Endothelial cell of umbilical vein (primary cell): ENCODE results near the gene IL34. TPM values are rescaled to one million over a fixed set of nuclear protein-coding genes. Genes with fewer than 3 reads are reported as not detected.
A peak's percentile ranks its signal among the peaks of the same experiment; 100 is the strongest.

ENCODE experiments used
- BruUV-seq: library from RNA; stranded (reverse); fragments of 400-500 nt; replicated peaks from 2 replicates; lab custom pipeline; 2021; lab: Mats Ljungman, UMichigan
- CTCF ChIA-PET: fragments of 300-600, 350-600 bp; sonication (Branson Sonifier 250); formaldehyde crosslinking; loops from one replicate; lab custom pipeline; 2021; ENCODE audit warnings: antibody characterized with exemption, inconsistent platforms; lab: Charles Lee
- POLR2A ChIA-PET: fragments of 300-600, 350-600 bp; sonication (Branson Sonifier 250); formaldehyde crosslinking; loops from one replicate; lab custom pipeline; 2021; ENCODE audit warnings: antibody characterized with exemption, inconsistent platforms; lab: Charles Lee
- DNase-seq: peaks from one replicate; pipeline ENCODE4 v3.0.0-alpha.2; 2011; ENCODE audit warnings: low read depth, low spot score
- FAIRE-seq: peaks from 2 replicates; lab custom pipeline; 2011; peaks lifted over from hg19 to GRCh38; lab: Jason Lieb, UNC
- H2AFZ ChIP-seq: 2 replicates; pipeline ENCODE4 v1.6.0; 2012; ENCODE audit warnings: low read depth, low read length, control low read depth, inconsistent platforms
- H3K27ac ChIP-seq: 2 replicates; pipeline ENCODE4 v1.5.1; 2011; ENCODE audit warnings: low read depth, mild to moderate bottlenecking, control low read depth, low read length, moderate library complexity; ENCODE audit not compliant: insufficient read depth
- H3K27me3 ChIP-seq, 2 experiments: 2 replicates each; pipeline versions ENCODE4 v1.6.0 to v1.6.1; 2011; ENCODE audit warnings: low read length in 2 of 2, mixed read lengths in 1 of 2; ENCODE audit not compliant: control insufficient read depth in 2 of 2, insufficient read depth in 2 of 2
- H3K36me3 ChIP-seq, 2 experiments: 2 replicates in 1 of 2; 3 replicates in 1 of 2; pipeline ENCODE4 v1.5.1; 2011; ENCODE audit warnings: low read length in 2 of 2, mild to moderate bottlenecking in 1 of 2, moderate library complexity in 1 of 2; ENCODE audit not compliant: control insufficient read depth in 2 of 2, insufficient read depth in 2 of 2; ENCODE audit errors: extremely low read depth in 1 of 2
- H3K4me1 ChIP-seq: 3 replicates; pipeline ENCODE4 v1.5.1; 2011; ENCODE audit warnings: mild to moderate bottlenecking, low read length; ENCODE audit not compliant: control insufficient read depth, insufficient read depth; ENCODE audit errors: extremely low read depth
- H3K4me2 ChIP-seq: 2 replicates; pipeline ENCODE4 v1.6.1; 2011; ENCODE audit warnings: low read length, control low read depth, mixed read lengths; ENCODE audit not compliant: insufficient read depth
- H3K4me3 ChIP-seq, 3 experiments: fragments of 200-600 bp in 1 of 3; sonication (generic), shearing (Covaris generic) in 1 of 3; replicated peaks in 1 of 3; 2 replicates each; pipeline ENCODE4 v1.5.1; 2011 to 2016; ENCODE audit warnings: control low read depth in 3 of 3, low read length in 3 of 3, mild to moderate bottlenecking in 2 of 3, inconsistent platforms in 1 of 3, low read depth in 1 of 3, moderate library complexity in 1 of 3; ENCODE audit not compliant: insufficient read depth in 1 of 3
- H3K79me2 ChIP-seq: 2 replicates; pipeline ENCODE4 v1.6.0; 2012; ENCODE audit warnings: low read length, inconsistent platforms; ENCODE audit not compliant: control insufficient read depth, insufficient read depth
- H3K9ac ChIP-seq: replicated peaks from 2 replicates; pipeline ENCODE3; 2011; ENCODE audit warnings: low read length, control low read depth; ENCODE audit not compliant: insufficient read depth; ENCODE audit errors: extremely low read depth
- H3K9me1 ChIP-seq: replicated peaks from 3 replicates; pipeline ENCODE4 v1.6.0; 2011; ENCODE audit warnings: mild to moderate bottlenecking, low read length; ENCODE audit not compliant: control insufficient read depth, insufficient read depth; ENCODE audit errors: extremely low read depth
- H3K9me3 ChIP-seq: replicated peaks from 2 replicates; pipeline ENCODE4 v1.5.1; 2012; ENCODE audit warnings: low read length, inconsistent platforms; ENCODE audit not compliant: control insufficient read depth, insufficient read depth
- H4K20me1 ChIP-seq: replicated peaks from 2 replicates; pipeline ENCODE3; 2011; ENCODE audit warnings: mild to moderate bottlenecking, low read length; ENCODE audit not compliant: control insufficient read depth, insufficient read depth; ENCODE audit errors: extremely low read depth
- GATA2 ChIP-seq: IDR thresholded peaks from 2 replicates; pipeline ENCODE4 v1.7.0; 2011; ENCODE audit warnings: low read depth, mild to moderate bottlenecking, moderate library complexity, mixed read lengths, low read length; ENCODE audit not compliant: insufficient read length, insufficient read depth
- JUN ChIP-seq: IDR thresholded peaks from 2 replicates; pipeline ENCODE4 v1.6.1; 2011; ENCODE audit warnings: borderline replicate concordance, low read depth; ENCODE audit not compliant: insufficient read length, insufficient read depth
- MYC ChIP-seq: IDR thresholded peaks from one replicate; pipeline ENCODE4 v1.6.1; 2011; ENCODE audit warnings: mild to moderate bottlenecking, low read depth, low read length
- POLR2A ChIP-seq: IDR thresholded peaks from 2 replicates; pipeline ENCODE4 v1.6.1; 2012; ENCODE audit warnings: low read depth, mild to moderate bottlenecking, control low read depth, low read length
- POLR2AphosphoS5 ChIP-seq: IDR thresholded peaks from 2 replicates; pipeline ENCODE4 v1.6.1; 2012; ENCODE audit warnings: low read depth, mild to moderate bottlenecking, control low read depth, low read length, moderate library complexity; ENCODE audit not compliant: insufficient read depth
- dilution Hi-C: fragments of 300-500 bp; cut with MboI; formaldehyde crosslinking; loops from one replicate; pipeline ENCODE4 v1.15.0; 2019; ENCODE audit warnings: low sequenced_read_pairs; ENCODE audit not compliant: extremely low pct_ligation_motif_present
- intact Hi-C: fragments of 100-400 bp; cut with micrococcal nuclease; formaldehyde crosslinking; loops from one replicate; pipeline ENCODE4 v1.10.0; 2022
- polyA plus RNA-seq, 4 experiments: library from polyadenylated mRNA; depleted of rRNA in 3 of 4; stranded (reverse) in 3 of 4; unstranded in 1 of 4; fragments of >200 nt; gene quantifications; 2 replicates each; pipeline versions ENCODE4 v1.2.1 to v1.2.3, GENCODE V29; 2011 to 2012; ENCODE audit warnings: missing spikeins in 1 of 4
- total RNA-seq: library from RNA; stranded (reverse); gene quantifications from 2 replicates; pipeline ENCODE4 v1.2.3, GENCODE V29; 2021
- TF ChIP-seq, protein P1 (sequence below), 2 donors: IDR thresholded peaks; 1 replicate in 1 of 2; 2 replicates in 1 of 2; pipeline ENCODE4 v1.5.1; 2011; ENCODE audit warnings: low read length in 2 of 2, mild to moderate bottlenecking in 2 of 2, moderate library complexity in 2 of 2, control low read depth in 1 of 2, inconsistent platforms in 1 of 2, low read depth in 1 of 2; ENCODE audit not compliant: insufficient read depth in 1 of 2; ENCODE audit errors: extremely low read depth in 1 of 2
- TF ChIP-seq, protein P2 (sequence below): IDR thresholded peaks from 2 replicates; pipeline ENCODE4 v1.6.1; 2011; ENCODE audit not compliant: insufficient read depth, insufficient read length

The IL34 gene
- total and polyA plus RNA-seq, 2 donors (not counting 3 experiments of a cell fraction or from before 2014, with no cell fraction given): 0.88 to 0.97 TPM

DNA sequence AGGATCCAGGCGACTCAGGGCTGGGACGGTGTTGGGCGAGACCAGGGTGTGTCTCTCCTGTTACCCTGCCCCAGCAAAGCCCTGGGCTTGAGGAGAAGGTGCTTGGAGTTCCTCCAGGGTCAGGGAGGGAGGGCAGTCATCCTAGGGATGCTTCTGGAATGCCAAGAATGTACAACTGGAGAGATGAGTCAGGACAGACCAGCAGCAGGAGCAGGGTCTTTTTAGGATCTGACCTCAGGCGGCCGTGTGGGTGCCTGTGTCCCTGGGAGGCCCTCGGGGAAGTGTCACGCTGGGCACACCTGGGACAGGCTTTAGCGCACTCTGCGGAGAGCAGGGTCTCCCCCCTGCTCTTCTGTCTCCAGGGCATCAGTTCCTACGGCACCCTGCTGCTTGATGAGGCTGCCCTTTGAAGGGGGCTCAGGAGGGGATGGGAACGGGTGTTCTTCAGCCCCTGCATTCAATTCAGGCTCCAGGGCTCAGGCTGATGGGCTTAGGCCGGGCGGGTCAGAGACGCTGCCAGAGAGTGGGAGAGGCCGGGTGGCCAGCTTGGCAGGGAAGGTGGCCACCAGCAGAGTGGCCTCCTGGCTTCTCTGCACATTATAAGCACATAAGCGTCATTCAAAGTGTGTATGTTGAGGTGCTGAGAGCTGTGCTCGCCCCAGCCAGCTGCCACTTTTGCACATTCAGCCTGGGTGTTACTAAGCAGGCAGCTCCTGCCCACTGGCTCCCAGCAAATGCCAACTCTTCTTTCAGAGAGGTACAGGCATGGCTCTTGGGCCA is 47.9 kb downstream of the IL34 start:
- CTCF ChIA-PET: interaction anchor here (3.2 kb wide), 1 partner anchor 77 kb away, joined by 19 read pairs; no protein-coding TSS in a partner anchor
- no peaks in the 10 kb centered on the region for H3K9me1 ChIP-seq
- intact Hi-C loops (no loop called here), dilution Hi-C loops (no loop called here)
- no peak for DNase-seq
- H3K27me3 ChIP-seq: no peaks in the 10 kb centered on the region
- H3K4me3 ChIP-seq: no peak overlapping the region
- BruUV-seq: no TSS peak
- POLR2A ChIA-PET: no interaction called here
- H3K9me3 ChIP-seq: no peaks in the 10 kb centered on the region
- TF ChIP-seq MYC: no peak
- TF ChIP-seq JUN: peak; percentile 39
- peak; percentile 64 for TF ChIP-seq POLR2AphosphoS5
- peaks cover 35% of the 10 kb centered on the region for H3K4me1 ChIP-seq
- H2AFZ ChIP-seq: no peak overlapping the region
- H4K20me1 ChIP-seq: no peaks in the 10 kb centered on the region
- H3K36me3 ChIP-seq: no peaks in the 10 kb centered on the region
- H3K79me2 ChIP-seq: no peaks in the 10 kb centered on the region
- FAIRE-seq: peak; percentile 69
- H3K9ac ChIP-seq: no peak overlapping the region
- peak overlapping the region; percentile 2 for H3K27ac ChIP-seq
- no peak overlapping the region for H3K4me2 ChIP-seq

- Histone ChIP-seq H3K79me2 (no peaks in the 10 kb centered on the region), H3K36me3 (no peaks in the 10 kb centered on the region), H3K27ac (no peak overlapping the region), H3K4me1 (peaks cover 35% of the 10 kb centered on the region), H3K27me3 (no peaks in the 10 kb centered on the region), H3K9me3 (no peaks in the 10 kb centered on the region), H3K9ac (no peak overlapping the region), H3K4me2 (no peak overlapping the region), H3K9me1 (no peaks in the 10 kb centered on the region), H4K20me1 (no peaks in the 10 kb centered on the region), H2AFZ (no peak overlapping the region), H3K4me3 (no peak overlapping the region)
- intact Hi-C loops: no loop called here
- FAIRE-seq (no peak), DNase-seq (no peak)
- dilution Hi-C loops: no loop called here
- no peak for TF ChIP-seq POLR2A
- TF ChIP-seq JUN: no peak
- TF ChIP-seq, protein P1, sequence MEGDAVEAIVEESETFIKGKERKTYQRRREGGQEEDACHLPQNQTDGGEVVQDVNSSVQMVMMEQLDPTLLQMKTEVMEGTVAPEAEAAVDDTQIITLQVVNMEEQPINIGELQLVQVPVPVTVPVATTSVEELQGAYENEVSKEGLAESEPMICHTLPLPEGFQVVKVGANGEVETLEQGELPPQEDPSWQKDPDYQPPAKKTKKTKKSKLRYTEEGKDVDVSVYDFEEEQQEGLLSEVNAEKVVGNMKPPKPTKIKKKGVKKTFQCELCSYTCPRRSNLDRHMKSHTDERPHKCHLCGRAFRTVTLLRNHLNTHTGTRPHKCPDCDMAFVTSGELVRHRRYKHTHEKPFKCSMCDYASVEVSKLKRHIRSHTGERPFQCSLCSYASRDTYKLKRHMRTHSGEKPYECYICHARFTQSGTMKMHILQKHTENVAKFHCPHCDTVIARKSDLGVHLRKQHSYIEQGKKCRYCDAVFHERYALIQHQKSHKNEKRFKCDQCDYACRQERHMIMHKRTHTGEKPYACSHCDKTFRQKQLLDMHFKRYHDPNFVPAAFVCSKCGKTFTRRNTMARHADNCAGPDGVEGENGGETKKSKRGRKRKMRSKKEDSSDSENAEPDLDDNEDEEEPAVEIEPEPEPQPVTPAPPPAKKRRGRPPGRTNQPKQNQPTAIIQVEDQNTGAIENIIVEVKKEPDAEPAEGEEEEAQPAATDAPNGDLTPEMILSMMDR (IDR thresholded peaks at IDR 0.05; ENCODE audit: extremely low read depth in 1 of 2, insufficient read depth in 1 of 2, low read depth in 1 of 2, low read length in 2 of 2): no peak
- TF ChIP-seq GATA2: no peak
- TF ChIP-seq MYC: no peak
- TF ChIP-seq, protein P2, sequence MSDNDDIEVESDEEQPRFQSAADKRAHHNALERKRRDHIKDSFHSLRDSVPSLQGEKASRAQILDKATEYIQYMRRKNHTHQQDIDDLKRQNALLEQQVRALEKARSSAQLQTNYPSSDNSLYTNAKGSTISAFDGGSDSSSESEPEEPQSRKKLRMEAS: no peak
- no TSS peak for BruUV-seq
- POLR2A ChIA-PET: no interaction called here
- CTCF ChIA-PET: interaction anchor here (0.8 to 3.2 kb wide), 5 partner anchors 13 to 77 kb away, joined by 3 to 20 read pairs (median 8); no protein-coding TSS in a partner anchor
Measured at GRCh38 chr16:70694868-70695218, 48.5 kb downstream of the IL34 start.
